GM12878 (cell line): ENCODE measurements around the gene DBN1. TPM values are rescaled to one million over a fixed set of nuclear protein-coding genes. Genes with fewer than 3 reads are reported as not detected.
A peak's percentile ranks its signal among the peaks of the same experiment; 100 is the strongest.

ENCODE experiments used
- BACH1 ChIP-seq: fragments of 450-650 bp; IDR thresholded peaks from 2 replicates; pipeline ENCODE4 v1.6.1; 2017; ENCODE audit warnings: mild to moderate bottlenecking, borderline replicate concordance
- CHD2 ChIP-seq: IDR thresholded peaks from 2 replicates; pipeline ENCODE4 v1.6.1; 2011; ENCODE audit warnings: low read depth, low read length, improper control_type of control experiment, borderline replicate concordance
- E4F1 ChIP-seq: fragments of 450-650 bp; IDR thresholded peaks from 2 replicates; pipeline ENCODE4 v1.6.1; 2018; ENCODE audit warnings: borderline replicate concordance, mild to moderate bottlenecking; ENCODE audit not compliant: partially characterized antibody
- EED ChIP-seq: sonication (generic); IDR thresholded peaks from 2 replicates; pipeline ENCODE4 v1.6.1; 2016; ENCODE audit warnings: antibody characterized with exemption, low read depth
- EP300 ChIP-seq, 2 experiments: fragments of 150-350 bp in 1 of 2; IDR thresholded peaks; 2 replicates each; pipeline ENCODE4 v1.6.1; 2011 to 2012; ENCODE audit warnings: low read depth in 2 of 2, low read length in 2 of 2, borderline replicate concordance in 1 of 2, improper control_type of control experiment in 1 of 2, inconsistent platforms in 1 of 2; ENCODE audit not compliant: control insufficient read depth in 1 of 2
- FOXM1 ChIP-seq: IDR thresholded peaks from 2 replicates; pipeline ENCODE4 v1.6.1; 2012; ENCODE audit warnings: low read depth, mild to moderate bottlenecking, inconsistent platforms, low read length, moderate library complexity
- HCFC1 ChIP-seq: fragments of 150-350 bp; IDR thresholded peaks from 2 replicates; pipeline ENCODE4 v1.6.1; 2014; ENCODE audit warnings: low read length
- MAX ChIP-seq: IDR thresholded peaks from 2 replicates; pipeline ENCODE4 v1.6.1; 2012; ENCODE audit warnings: low read depth, low read length, improper control_type of control experiment
- NKRF ChIP-seq: fragments of 450-650 bp; conservative IDR thresholded peaks from 2 replicates; pipeline ENCODE4 v1.6.1; 2017; ENCODE audit warnings: mild to moderate bottlenecking, moderate library complexity
- SMARCA5 ChIP-seq: fragments of 450-650 bp; IDR thresholded peaks from 2 replicates; pipeline ENCODE4 v1.6.1; 2017; ENCODE audit warnings: mild to moderate bottlenecking
- SRF ChIP-seq, 2 experiments: IDR thresholded peaks; 2 replicates each; pipeline ENCODE4 v1.6.1; 2011; ENCODE audit warnings: low read depth in 2 of 2, low read length in 2 of 2, mild to moderate bottlenecking in 1 of 2, moderate library complexity in 1 of 2
- SUZ12 ChIP-seq: fragments of 200-600 bp; sonication (generic); IDR thresholded peaks from one replicate; pipeline ENCODE4 v1.6.1; 2018; ENCODE audit warnings: antibody characterized with exemption, mild to moderate bottlenecking; ENCODE audit not compliant: unreplicated experiment
- ZBTB11 ChIP-seq: fragments of 450-650 bp; formaldehyde crosslinking; IDR thresholded peaks from 2 replicates; pipeline ENCODE4 v1.5.0; 2022; ENCODE audit warnings: mild to moderate bottlenecking, missing genetic modification characterization
- ZNF207 ChIP-seq: fragments of 450-650 bp; IDR thresholded peaks from 2 replicates; pipeline ENCODE4 v1.6.1; 2014; ENCODE audit warnings: antibody characterized with exemption, mild to moderate bottlenecking, borderline replicate concordance
- ZNF687 ChIP-seq: fragments of 450-650 bp; IDR thresholded peaks from 2 replicates; pipeline ENCODE4 v1.6.1; 2017; ENCODE audit warnings: mild to moderate bottlenecking, moderate library complexity
- polyA plus RNA-seq, 11 experiments: library from polyadenylated mRNA; depleted of rRNA in 4 of 11; unstranded in 6 of 11; stranded (reverse) in 5 of 11; fragments of >200 nt; fragmentation: Nextera tagmentation in 4 of 11; fragmentation: Illumina TruSeq in 1 of 11; extraction: Ambion mirVana in 4 of 11; extraction: Trizol in 1 of 11; gene quantifications; 1 replicate in 1 of 11; 2 replicates in 10 of 11; pipeline versions ENCODE4 v1.2.1 to v1.2.3, GENCODE V29; 2011 to 2016; ENCODE audit warnings: inconsistent platforms in 2 of 11, missing spikeins in 2 of 11, low read depth in 1 of 11
- total RNA-seq, 4 experiments: library from RNA; depleted of rRNA in 3 of 4; stranded (reverse); fragments of >200 nt in 3 of 4; fragmentation: Illumina TruSeq in 1 of 4; extraction: Trizol in 1 of 4; gene quantifications; 2 replicates each; pipeline versions ENCODE4 v1.2.1 to v1.2.3, GENCODE V29; 2013 to 2021

Gene DBN1
- total and polyA plus RNA-seq, 10 of the 15 experiments (the other 5 are each of a cell fraction or from before 2014, with no cell fraction given), result 0.18 to 81.0 (median 27.9) TPM

- TF ChIP-seq SMARCA5, result peak; percentile 97; the same call in 1 of the 2 replicates
- TF ChIP-seq HCFC1, result peak; percentile 9; the same call in 1 of the 2 replicates
- TF ChIP-seq SUZ12, result no peak
- TF ChIP-seq NKRF, result peak; percentile 81
- peak; percentile 69; the same call in 1 of the 2 replicates for TF ChIP-seq BACH1
- TF ChIP-seq EP300 (IDR thresholded peaks at IDR 0.05; ENCODE audit: borderline replicate concordance in 1 of 2, control insufficient read depth in 1 of 2, low read depth in 2 of 2, low read length in 2 of 2), result peak in 1 of 2 experiments; percentile 43; a peak in 1 of 4 replicates
- no peak for TF ChIP-seq MAX
- peak; percentile 50 for TF ChIP-seq E4F1
- peak; percentile 82; the same call in 1 of the 2 replicates for TF ChIP-seq ZNF207
- TF ChIP-seq ZNF687, result peak; percentile 94
- no peak for TF ChIP-seq FOXM1
- peak; percentile 91 for TF ChIP-seq CHD2
- peak in 1 of 2 experiments; percentile 99; a peak in 2 of 4 replicates for TF ChIP-seq SRF (IDR thresholded peaks at IDR 0.05; ENCODE audit: low read depth in 2 of 2, low read length in 2 of 2)
- no peak for TF ChIP-seq ZBTB11
- TF ChIP-seq EED, result peak; percentile 74
Measured at GRCh38 chr5:177425801-177426565, 47.5 kb downstream of the DBN1 start (continued).
